ENCODE measurements around the gene DNAJB6. TPM values are rescaled to one million over a fixed set of nuclear protein-coding genes. Genes with fewer than 3 reads are reported as not detected.

Gene DNAJB6
- total RNA-seq, 3 donors from 2014 or later = 73.8 to 136 (median 101) TPM

DNA sequence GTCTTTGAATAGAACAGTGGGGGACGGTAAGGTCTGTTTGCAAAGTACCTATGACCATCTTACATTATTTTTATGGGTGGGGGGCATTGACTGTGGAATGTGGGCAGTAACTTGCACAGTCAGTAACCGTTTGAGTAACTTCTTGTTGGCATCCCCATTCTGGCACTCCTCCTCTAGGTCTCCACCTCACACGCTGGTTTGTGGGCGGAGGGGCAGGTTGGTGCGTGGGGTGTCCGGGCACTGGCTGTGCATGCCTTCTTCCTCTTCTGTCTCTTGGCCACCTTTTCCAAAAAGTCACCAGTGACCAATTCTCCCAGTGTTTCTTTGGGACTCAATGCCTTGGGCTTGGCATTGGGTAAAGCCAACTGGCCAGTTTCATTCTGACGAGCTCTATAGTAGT, 43.6 kb downstream of the DNAJB6 start:
- Histone ChIP-seq H3K9me3 (no peaks in the 10 kb centered on the region), H3K36me3 (no peaks in the 10 kb centered on the region), H3K27me3 (no peaks in the 10 kb centered on the region), H3K27ac (no peak overlapping the region), H3K4me1 (no peaks in the 10 kb centered on the region), H3K4me3 (no peak overlapping the region)
- intact Hi-C loops (cut with DNase I; ENCODE audit: low total_unique reads) = no loop called here
- TF ChIP-seq POLR2A (IDR thresholded peaks at IDR 0.05) (no peak), POLR2AphosphoS5 (IDR thresholded peaks at IDR 0.05) (no peak)
- TF ChIP-seq, protein P1, sequence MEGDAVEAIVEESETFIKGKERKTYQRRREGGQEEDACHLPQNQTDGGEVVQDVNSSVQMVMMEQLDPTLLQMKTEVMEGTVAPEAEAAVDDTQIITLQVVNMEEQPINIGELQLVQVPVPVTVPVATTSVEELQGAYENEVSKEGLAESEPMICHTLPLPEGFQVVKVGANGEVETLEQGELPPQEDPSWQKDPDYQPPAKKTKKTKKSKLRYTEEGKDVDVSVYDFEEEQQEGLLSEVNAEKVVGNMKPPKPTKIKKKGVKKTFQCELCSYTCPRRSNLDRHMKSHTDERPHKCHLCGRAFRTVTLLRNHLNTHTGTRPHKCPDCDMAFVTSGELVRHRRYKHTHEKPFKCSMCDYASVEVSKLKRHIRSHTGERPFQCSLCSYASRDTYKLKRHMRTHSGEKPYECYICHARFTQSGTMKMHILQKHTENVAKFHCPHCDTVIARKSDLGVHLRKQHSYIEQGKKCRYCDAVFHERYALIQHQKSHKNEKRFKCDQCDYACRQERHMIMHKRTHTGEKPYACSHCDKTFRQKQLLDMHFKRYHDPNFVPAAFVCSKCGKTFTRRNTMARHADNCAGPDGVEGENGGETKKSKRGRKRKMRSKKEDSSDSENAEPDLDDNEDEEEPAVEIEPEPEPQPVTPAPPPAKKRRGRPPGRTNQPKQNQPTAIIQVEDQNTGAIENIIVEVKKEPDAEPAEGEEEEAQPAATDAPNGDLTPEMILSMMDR (IDR thresholded peaks at IDR 0.05) = no peak
- DNase-seq (ENCODE audit: low spot score in 2 of 2) = no peak

DNA sequence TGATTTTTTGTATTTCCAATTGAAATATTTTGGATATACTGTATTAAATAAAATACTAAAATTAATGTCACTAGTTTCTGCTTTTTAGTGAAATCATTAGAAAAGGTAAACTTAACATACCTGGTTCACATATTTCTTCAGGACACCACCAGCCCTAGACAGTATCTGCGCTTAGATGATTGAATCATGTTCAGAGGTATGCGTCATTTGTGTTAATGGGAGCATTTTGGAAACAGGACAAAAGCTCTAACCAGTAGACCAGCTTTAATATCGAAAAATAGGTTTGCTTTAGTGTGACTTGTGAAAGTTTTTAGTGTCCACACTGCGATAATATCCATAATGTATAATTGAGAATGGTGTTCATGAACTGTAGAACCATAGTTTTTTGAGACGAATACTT, 47.1 kb downstream of the DNAJB6 start:
- TF ChIP-seq, protein P1 (IDR thresholded peaks at IDR 0.05) = no peak
- TF ChIP-seq POLR2A (IDR thresholded peaks at IDR 0.05) = no peak
- no peak for TF ChIP-seq POLR2AphosphoS5 (IDR thresholded peaks at IDR 0.05)
- DNase-seq (ENCODE audit: low spot score in 2 of 2) = no peak
- H3K4me3 ChIP-seq = no peak overlapping the region
- H3K27ac ChIP-seq = no peak overlapping the region
- no peaks in the 10 kb centered on the region for H3K36me3 ChIP-seq
- H3K27me3 ChIP-seq = no peaks in the 10 kb centered on the region
- intact Hi-C loops (cut with DNase I; ENCODE audit: low total_unique reads) = no loop called here
- no peaks in the 10 kb centered on the region for H3K4me1 ChIP-seq
- no peaks in the 10 kb centered on the region for H3K9me3 ChIP-seq

GRCh38 chr7:157384301-157384700, 47.5 kb downstream of the DNAJB6 start:
- TF ChIP-seq POLR2A (IDR thresholded peaks at IDR 0.05) (no peak), POLR2AphosphoS5 (IDR thresholded peaks at IDR 0.05) (no peak)
- TF ChIP-seq, protein P1 (IDR thresholded peaks at IDR 0.05) = no peak
- intact Hi-C loops (cut with DNase I; ENCODE audit: low total_unique reads) = no loop called here
- Histone ChIP-seq H3K27ac (no peak overlapping the region), H3K4me1 (no peaks in the 10 kb centered on the region), H3K36me3 (no peaks in the 10 kb centered on the region), H3K27me3 (no peaks in the 10 kb centered on the region), H3K9me3 (no peaks in the 10 kb centered on the region), H3K4me3 (no peak overlapping the region)
- DNase-seq (ENCODE audit: low spot score in 2 of 2) = no peak

GRCh38 chr7:157386979-157387800, 50.4 kb downstream of the DNAJB6 start:
- Histone ChIP-seq H3K27me3 (no peaks in the 10 kb centered on the region), H3K4me3 (no peak overlapping the region), H3K27ac (peak overlapping the region in 1 of 2 donors; percentile 25), H3K36me3 (no peaks in the 10 kb centered on the region), H3K9me3 (no peaks in the 10 kb centered on the region), H3K4me1 (no peaks in the 10 kb centered on the region)
- intact Hi-C loops (cut with DNase I; ENCODE audit: low total_unique reads) = no loop called here
- no peak for TF ChIP-seq POLR2A (IDR thresholded peaks at IDR 0.05)
- peak; percentile 14 to 48 (median 40) for TF ChIP-seq POLR2AphosphoS5 (IDR thresholded peaks at IDR 0.05)
- TF ChIP-seq, protein P1 (IDR thresholded peaks at IDR 0.05) = peak; percentile 61 to 82 (median 70)
- peak; percentile 62 to 84 for DNase-seq (ENCODE audit: low spot score in 2 of 2)

DNA sequence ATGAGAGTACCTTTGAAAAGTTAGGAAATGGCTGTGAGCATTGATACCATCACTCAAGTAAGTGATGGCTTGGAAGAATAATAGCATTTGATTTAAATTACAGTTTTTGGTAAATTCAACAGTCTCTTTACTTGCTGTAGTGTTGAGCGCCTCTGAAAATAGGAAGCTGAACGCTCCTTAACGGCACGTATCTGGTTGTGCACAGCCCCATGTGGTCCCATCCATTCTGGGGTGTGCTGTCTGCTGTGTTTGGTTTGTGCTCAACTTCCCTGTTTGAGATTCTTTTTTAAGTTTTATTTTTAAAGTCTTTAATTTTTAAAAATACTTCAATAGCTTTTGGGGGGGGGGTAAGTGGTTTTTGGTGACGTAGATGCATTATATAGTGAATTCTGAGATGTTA, 51.5 kb downstream of the DNAJB6 start:
- H3K9me3 ChIP-seq = no peaks in the 10 kb centered on the region
- TF ChIP-seq, protein P1 (IDR thresholded peaks at IDR 0.05) = no peak
- TF ChIP-seq POLR2A (IDR thresholded peaks at IDR 0.05) (no peak), POLR2AphosphoS5 (IDR thresholded peaks at IDR 0.05) (no peak)
- no peaks in the 10 kb centered on the region for H3K36me3 ChIP-seq
- no peaks in the 10 kb centered on the region for H3K27me3 ChIP-seq
- no peak overlapping the region for H3K27ac ChIP-seq
- H3K4me3 ChIP-seq = no peak overlapping the region
- no peak for DNase-seq (ENCODE audit: low spot score in 2 of 2)
- intact Hi-C loops (cut with DNase I; ENCODE audit: low total_unique reads) = no loop called here
- no peaks in the 10 kb centered on the region for H3K4me1 ChIP-seq
